Prostate gland (tissue), 2 donors: ENCODE measurements around the gene NOLC1. TPM values are rescaled to one million over a fixed set of nuclear protein-coding genes. Genes with fewer than 3 reads are reported as not detected.

Source experiments
- DNase-seq: peaks from one replicate; pipeline ENCODE4 v3.0.0-alpha.2; 2019; ENCODE audit warnings: low spot score
- H3K27ac ChIP-seq, 2 donors: fragments of 200-600 bp; sonication (generic); 2 replicates each; pipeline ENCODE4 v1.5.1; 2017 to 2019
- H3K27me3 ChIP-seq: fragments of 200-600 bp; sonication (generic); replicated peaks from 2 replicates; pipeline ENCODE4 v1.5.1; 2019; ENCODE audit not compliant: insufficient read depth
- H3K36me3 ChIP-seq, 2 donors: fragments of 200-600 bp; sonication (generic); 1 replicate in 1 of 2; 2 replicates in 1 of 2; pipeline versions ENCODE4 v1.5.1 to v1.8.1; 2017 to 2019
- H3K4me1 ChIP-seq: fragments of 200-600 bp; sonication (generic); replicated peaks from 2 replicates; pipeline ENCODE4 v1.5.1; 2019
- H3K4me3 ChIP-seq, 2 donors: fragments of 200-600 bp; sonication (generic); 2 replicates each; pipeline ENCODE4 v1.5.1; 2017 to 2019
- H3K9me3 ChIP-seq: fragments of 200-600 bp; sonication (generic); 2 replicates; pipeline ENCODE4 v1.5.1; 2017
- POLR2A ChIP-seq: fragments of 450-650 bp; IDR thresholded peaks from one replicate; pipeline ENCODE4 v1.6.1; 2016; ENCODE audit warnings: antibody characterized with exemption, mild to moderate bottlenecking
- POLR2AphosphoS5 ChIP-seq: sonication (generic); formaldehyde crosslinking; IDR thresholded peaks from one replicate; pipeline ENCODE4 v1.6.1; 2017; ENCODE audit warnings: antibody characterized with exemption
- WGBS: methylation state at CpG from one replicate; pipeline ENCODE4 v1.1.5; 2018; 5-methylcytosine and 5-hydroxymethylcytosine counted together
- intact Hi-C: fragments of 100-400 bp; cut with DNase I; formaldehyde crosslinking; loops from one replicate; pipeline ENCODE4 v1.14.2; 2022
- total RNA-seq, 2 donors: library from RNA; depleted of rRNA; stranded (reverse); fragments of >200 nt; gene quantifications; one replicate each; pipeline ENCODE4 v1.1.0, GENCODE V29; 2016
- TF ChIP-seq, protein P1 (sequence below), 4 experiments: fragments of 200-600 bp in 2 of 4; fragments of 450-650 bp in 2 of 4; sonication (generic) in 2 of 4; IDR thresholded peaks; 1 replicate in 3 of 4; 2 replicates in 1 of 4; pipeline ENCODE4 v1.5.1; 2016 to 2019; ENCODE audit warnings: antibody characterized with exemption in 4 of 4, mild to moderate bottlenecking in 2 of 4, moderate library complexity in 2 of 4

NOLC1 gene
- total RNA-seq, 2 donors from 2014 or later: 50.3 to 67.9 TPM

DNA sequence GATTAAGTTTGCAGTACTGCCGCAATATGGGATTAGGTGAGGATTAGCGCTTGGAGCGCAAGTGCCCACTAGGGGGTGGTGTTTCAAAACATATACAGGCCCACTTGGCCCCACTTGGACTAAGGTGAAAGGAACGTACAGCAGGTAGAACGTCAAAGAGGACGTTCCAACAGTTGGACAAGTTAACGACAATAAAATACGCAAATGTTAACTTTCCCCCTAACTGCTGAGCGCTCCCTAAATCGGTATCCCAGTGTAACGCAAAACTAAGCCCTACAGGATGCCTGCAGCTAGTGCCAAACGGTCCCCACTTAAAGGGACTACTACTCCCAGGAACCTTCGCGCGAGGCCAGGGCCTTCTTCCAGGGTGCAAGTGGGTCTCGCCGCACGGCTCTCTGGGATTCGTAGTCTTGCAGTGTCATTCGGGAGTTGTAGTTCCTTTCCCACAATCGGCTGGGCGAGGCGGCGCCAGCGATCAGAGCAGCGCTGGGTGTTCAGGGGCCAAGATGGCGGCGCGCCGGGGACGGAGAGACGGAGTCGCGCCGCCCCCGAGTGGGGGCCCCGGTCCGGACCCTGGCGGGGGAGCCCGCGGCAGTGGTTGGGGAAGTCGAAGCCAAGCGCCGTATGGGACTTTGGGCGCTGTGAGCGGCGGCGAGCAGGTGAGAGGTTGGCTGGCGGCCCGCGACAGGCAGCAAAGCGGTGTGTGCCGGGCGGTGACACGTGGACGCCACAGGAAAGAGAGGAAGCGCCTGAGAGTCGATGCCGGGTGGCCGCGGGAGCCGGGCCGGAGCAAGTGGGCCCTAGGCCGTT is 19.4 kb upstream of the NOLC1 start, which contains the start of gene PPRC1:
Gene PPRC1, plus strand, starts transcription at position 478 of the 810 bp plus-strand sequence. Its CDS starts 29 bp downstream, at position 507.
- Histone ChIP-seq H3K27me3 (no peaks in the 10 kb centered on the region), H3K9me3 (no peaks in the 10 kb centered on the region), H3K4me1 (peaks cover 8% of the 10 kb centered on the region), H3K27ac (peak within 1 kb of the TSS; percentile 83 to 84), H3K36me3 (peaks cover 0 to under 1% of the 10 kb centered on the region in 2 donors), H3K4me3 (peak within 1 kb of the TSS; percentile 85 to 93)
- WGBS: under 1% methylated on average over 62 of the region's 64 CpGs
- peak; percentile 98 for DNase-seq
- TF ChIP-seq POLR2AphosphoS5: peak; percentile 99
- peak; percentile 54 for TF ChIP-seq POLR2A
- TF ChIP-seq, protein P1, sequence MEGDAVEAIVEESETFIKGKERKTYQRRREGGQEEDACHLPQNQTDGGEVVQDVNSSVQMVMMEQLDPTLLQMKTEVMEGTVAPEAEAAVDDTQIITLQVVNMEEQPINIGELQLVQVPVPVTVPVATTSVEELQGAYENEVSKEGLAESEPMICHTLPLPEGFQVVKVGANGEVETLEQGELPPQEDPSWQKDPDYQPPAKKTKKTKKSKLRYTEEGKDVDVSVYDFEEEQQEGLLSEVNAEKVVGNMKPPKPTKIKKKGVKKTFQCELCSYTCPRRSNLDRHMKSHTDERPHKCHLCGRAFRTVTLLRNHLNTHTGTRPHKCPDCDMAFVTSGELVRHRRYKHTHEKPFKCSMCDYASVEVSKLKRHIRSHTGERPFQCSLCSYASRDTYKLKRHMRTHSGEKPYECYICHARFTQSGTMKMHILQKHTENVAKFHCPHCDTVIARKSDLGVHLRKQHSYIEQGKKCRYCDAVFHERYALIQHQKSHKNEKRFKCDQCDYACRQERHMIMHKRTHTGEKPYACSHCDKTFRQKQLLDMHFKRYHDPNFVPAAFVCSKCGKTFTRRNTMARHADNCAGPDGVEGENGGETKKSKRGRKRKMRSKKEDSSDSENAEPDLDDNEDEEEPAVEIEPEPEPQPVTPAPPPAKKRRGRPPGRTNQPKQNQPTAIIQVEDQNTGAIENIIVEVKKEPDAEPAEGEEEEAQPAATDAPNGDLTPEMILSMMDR (IDR thresholded peaks at IDR 0.05): peak; percentile 71 to 99 (median 92)
- intact Hi-C loops: no loop called here

DNA sequence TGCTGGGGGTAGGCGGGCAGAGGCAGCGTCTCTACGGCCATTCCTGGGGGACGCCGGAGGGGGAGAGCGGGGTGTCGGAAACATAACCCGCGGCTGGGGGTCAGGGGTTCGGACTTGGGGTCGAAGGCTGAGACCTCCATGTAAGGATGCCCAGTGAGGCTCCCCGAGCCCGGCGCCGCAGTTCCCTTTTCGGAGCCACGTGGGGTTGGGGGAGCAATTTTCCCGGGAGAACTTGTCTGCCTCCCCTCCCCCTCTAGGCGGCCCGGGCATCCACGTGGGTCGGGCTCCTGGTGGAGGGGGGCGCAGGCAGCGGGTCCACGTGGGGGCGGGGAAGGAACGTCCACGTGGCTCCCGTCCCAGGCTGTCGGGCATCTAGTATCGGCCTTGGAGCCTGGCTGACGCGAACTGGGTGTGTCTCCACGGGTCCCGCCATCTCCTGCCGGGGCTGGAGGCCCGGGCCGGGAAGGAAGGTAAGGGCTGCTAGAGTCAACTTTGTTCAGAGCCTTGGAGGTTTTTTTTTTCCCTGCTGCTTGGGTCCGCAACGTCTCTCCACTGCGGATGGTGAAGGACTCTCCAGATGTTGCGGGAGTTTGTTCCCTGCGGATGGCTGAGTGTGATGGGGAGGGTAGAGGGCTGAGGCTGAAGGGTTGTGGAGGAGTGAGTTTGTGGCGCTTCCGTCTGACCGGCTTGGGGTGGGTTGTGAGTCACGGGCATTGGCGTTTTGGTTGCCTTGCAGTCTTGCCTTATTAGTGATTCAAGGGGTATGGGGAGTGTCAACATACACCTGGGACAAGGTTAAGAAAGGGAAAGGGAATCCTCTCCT is 18.6 kb upstream of the NOLC1 start:
- intact Hi-C loops: no loop called here
- H3K27me3 ChIP-seq: no peaks in the 10 kb centered on the region
- peaks cover 0 to 9% of the 10 kb centered on the region in 2 donors for H3K36me3 ChIP-seq
- H3K4me3 ChIP-seq: peak overlapping the region; percentile 85 to 93
- peaks cover 8% of the 10 kb centered on the region for H3K4me1 ChIP-seq
- DNase-seq: peak; percentile 51
- peak overlapping the region; percentile 83 to 84 for H3K27ac ChIP-seq
- 0% methylated on average over 21 of the region's 48 CpGs for WGBS
- TF ChIP-seq POLR2A (no peak), POLR2AphosphoS5 (no peak)
- TF ChIP-seq, protein P1 (IDR thresholded peaks at IDR 0.05): peak in 1 of 4 experiments; percentile 3
- H3K9me3 ChIP-seq: no peaks in the 10 kb centered on the region

DNA sequence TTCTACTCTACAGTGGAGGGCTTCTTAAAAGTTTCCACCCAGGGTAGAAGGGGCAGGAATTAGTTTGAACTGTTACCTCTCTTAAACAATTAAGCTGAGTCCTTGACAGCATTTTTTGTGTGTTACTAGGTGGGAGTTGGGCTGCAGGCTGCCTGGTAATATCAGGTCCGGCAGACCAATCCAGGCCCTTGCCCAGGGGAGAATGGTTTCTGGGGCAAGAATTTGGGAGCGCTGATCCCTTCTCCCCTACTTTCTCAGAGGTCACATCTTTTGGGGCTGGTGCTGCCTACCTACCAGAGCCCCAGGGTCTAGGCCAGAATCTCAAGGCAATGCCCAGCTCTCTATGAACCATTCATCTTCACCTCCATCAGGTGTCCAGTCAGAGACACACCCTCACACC is 17.8 kb upstream of the NOLC1 start:
- peaks cover 0 to 17% of the 10 kb centered on the region in 2 donors for H3K36me3 ChIP-seq
- no peak for TF ChIP-seq POLR2A
- TF ChIP-seq, protein P1 (IDR thresholded peaks at IDR 0.05): no peak
- TF ChIP-seq POLR2AphosphoS5: no peak
- peaks cover 8% of the 10 kb centered on the region for H3K4me1 ChIP-seq
- intact Hi-C loops: no loop called here
- no peak overlapping the region for H3K27ac ChIP-seq
- WGBS: 57% methylated on average over 2 of the region's 2 CpGs
- H3K9me3 ChIP-seq: no peaks in the 10 kb centered on the region
- H3K4me3 ChIP-seq: peak overlapping the region; percentile 85 to 93
- DNase-seq: no peak
- no peaks in the 10 kb centered on the region for H3K27me3 ChIP-seq

DNA sequence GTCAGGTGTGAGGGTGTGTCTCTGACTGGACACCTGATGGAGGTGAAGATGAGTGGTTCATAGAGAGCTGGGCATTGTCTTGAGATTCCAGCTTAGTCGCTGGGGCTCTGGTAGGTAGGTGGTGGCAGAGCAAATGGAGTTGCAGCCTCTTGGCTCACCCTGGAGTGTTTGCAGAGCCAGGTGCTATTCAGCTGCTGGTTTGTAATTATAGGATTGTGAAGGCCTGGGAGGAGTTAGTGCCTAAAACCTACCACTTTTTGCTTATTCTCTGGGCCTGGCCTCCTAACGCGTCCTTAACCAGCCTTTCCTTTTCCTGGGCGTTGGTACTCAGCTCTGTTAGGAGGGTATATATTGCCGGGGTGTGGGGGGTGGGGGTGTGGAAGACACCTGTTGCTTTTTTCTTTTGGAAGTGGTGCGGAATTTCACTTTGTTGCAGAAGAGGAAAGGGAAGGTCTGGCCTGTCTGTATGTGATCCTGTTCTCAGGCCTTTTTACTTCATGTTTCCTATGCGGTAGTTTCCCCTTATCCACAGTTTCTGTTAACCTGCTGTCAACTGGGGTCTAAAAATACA is 16.1 kb upstream of the NOLC1 start:
- no peak for TF ChIP-seq POLR2AphosphoS5
- TF ChIP-seq POLR2A: no peak
- TF ChIP-seq, protein P1 (IDR thresholded peaks at IDR 0.05): no peak
- Histone ChIP-seq H3K27me3 (no peaks in the 10 kb centered on the region), H3K4me1 (peaks cover 8% of the 10 kb centered on the region), H3K4me3 (no peak overlapping the region), H3K36me3 (peaks cover 0 to 17% of the 10 kb centered on the region in 2 donors), H3K9me3 (no peaks in the 10 kb centered on the region), H3K27ac (no peak overlapping the region)
- intact Hi-C loops: no loop called here
- WGBS: 87% methylated on average over 7 of the region's 7 CpGs
- DNase-seq: no peak
